H9 (cell line): ENCODE measurements around the gene CCNJL. TPM values are rescaled to one million over a fixed set of nuclear protein-coding genes. Genes with fewer than 3 reads are reported as not detected.

Source experiments
- DNase-seq: peaks from one replicate; pipeline ENCODE4 v3.0.0-alpha.2; 2017
- H2AFZ ChIP-seq: one replicate; pipeline ENCODE4 v1.6.1; 2013; ENCODE audit warnings: mild to moderate bottlenecking, low read length, control low read depth, moderate library complexity
- H2AK5ac ChIP-seq: 2 replicates; pipeline ENCODE4 v1.6.1; 2013; ENCODE audit warnings: low read length, control low read depth, mixed read lengths; ENCODE audit not compliant: insufficient read length
- H2BK120ac ChIP-seq: one replicate; pipeline ENCODE4 v1.6.1; 2013; ENCODE audit warnings: low read depth, mild to moderate bottlenecking, low read length, control low read depth, inconsistent platforms; ENCODE audit not compliant: poor library complexity, severe bottlenecking
- H2BK12ac ChIP-seq: 2 replicates; pipeline ENCODE4 v1.6.1; 2013; ENCODE audit warnings: low read length, control low read depth, mixed read lengths, low read depth; ENCODE audit not compliant: insufficient read length
- H2BK15ac ChIP-seq: 2 replicates; pipeline ENCODE4 v1.6.1; 2013; ENCODE audit warnings: low read depth, low read length, control low read depth
- H2BK20ac ChIP-seq: one replicate; pipeline ENCODE4 v1.6.1; 2013; ENCODE audit warnings: low read depth, mild to moderate bottlenecking, low read length, control low read depth, inconsistent platforms; ENCODE audit not compliant: poor library complexity, severe bottlenecking
- H2BK5ac ChIP-seq: 2 replicates; pipeline ENCODE4 v1.6.1; 2013; ENCODE audit warnings: low read length, control low read depth, mixed read lengths; ENCODE audit not compliant: insufficient read length
- H3K14ac ChIP-seq: 2 replicates; pipeline ENCODE4 v1.6.1; 2013; ENCODE audit warnings: low read length, control low read depth; ENCODE audit not compliant: insufficient read depth
- H3K18ac ChIP-seq: 2 replicates; pipeline ENCODE4 v1.6.1; 2013; ENCODE audit warnings: low read depth, mild to moderate bottlenecking, mixed read lengths, low read length, control low read depth; ENCODE audit not compliant: insufficient read length
- H3K23ac ChIP-seq: 2 replicates; pipeline ENCODE4 v1.6.1; 2013; ENCODE audit warnings: low read length, control low read depth, mixed read lengths, low read depth; ENCODE audit not compliant: insufficient read length
- H3K23me2 ChIP-seq: 2 replicates; pipeline ENCODE4 v1.6.1; 2013; ENCODE audit warnings: low read depth, mild to moderate bottlenecking, mixed read lengths, low read length, control low read depth; ENCODE audit not compliant: insufficient read length, poor library complexity, severe bottlenecking
- H3K27ac ChIP-seq: 2 replicates; pipeline ENCODE4 v1.5.1; 2013; ENCODE audit warnings: low read length, control low read depth, mixed read lengths, low read depth; ENCODE audit not compliant: insufficient read length
- H3K27me3 ChIP-seq: 2 replicates; pipeline ENCODE4 v1.6.1; 2013; ENCODE audit warnings: low read length, control low read depth, inconsistent platforms; ENCODE audit not compliant: insufficient read depth
- H3K4ac ChIP-seq: 2 replicates; pipeline ENCODE4 v1.6.1; 2013; ENCODE audit warnings: low read depth, mild to moderate bottlenecking, control low read depth, inconsistent platforms, low read length, moderate library complexity
- H3K4me1 ChIP-seq: 2 replicates; pipeline ENCODE4 v1.6.1; 2013; ENCODE audit warnings: low read length, control low read depth, inconsistent platforms; ENCODE audit not compliant: insufficient read depth
- H3K4me2 ChIP-seq: 2 replicates; pipeline ENCODE4 v1.6.1; 2013; ENCODE audit warnings: low read length, control low read depth, mixed read lengths; ENCODE audit not compliant: insufficient read length, insufficient read depth
- H3K56ac ChIP-seq: 2 replicates; pipeline ENCODE4 v1.6.1; 2013; ENCODE audit warnings: low read depth, mild to moderate bottlenecking, mixed read lengths, low read length, control low read depth; ENCODE audit not compliant: insufficient read length
- H3K79me1 ChIP-seq: 2 replicates; pipeline ENCODE4 v1.6.1; 2013; ENCODE audit warnings: low read depth, mild to moderate bottlenecking, moderate library complexity, low read length, control low read depth, inconsistent platforms; ENCODE audit not compliant: insufficient read depth, poor library complexity, severe bottlenecking
- H3K79me2 ChIP-seq: 2 replicates; pipeline ENCODE4 v1.6.1; 2013; ENCODE audit warnings: low read length, control low read depth, inconsistent platforms; ENCODE audit not compliant: insufficient read depth
- H3K9ac ChIP-seq: 2 replicates; pipeline ENCODE4 v1.6.1; 2013; ENCODE audit warnings: low read length, control low read depth, mixed read lengths; ENCODE audit not compliant: insufficient read length; ENCODE audit errors: extremely low read depth
- H3K9me3 ChIP-seq: one replicate; pipeline ENCODE4 v1.6.1; 2013; ENCODE audit warnings: low read depth, low read length, inconsistent platforms; ENCODE audit not compliant: control insufficient read depth
- H3T11ph ChIP-seq: one replicate; pipeline ENCODE4 v1.6.1; 2013; ENCODE audit warnings: mild to moderate bottlenecking, low read length, control low read depth, inconsistent platforms
- H4K20me1 ChIP-seq: one replicate; pipeline ENCODE4 v1.6.1; 2013; ENCODE audit not compliant: control insufficient read depth, insufficient read length, insufficient read depth
- H4K5ac ChIP-seq: 2 replicates; pipeline ENCODE4 v1.6.1; 2013; ENCODE audit warnings: low read depth, mild to moderate bottlenecking, mixed read lengths, low read length, control low read depth; ENCODE audit not compliant: insufficient read length
- H4K8ac ChIP-seq: replicated peaks from 2 replicates; pipeline ENCODE4 v1.6.1; 2013; ENCODE audit warnings: low read length, control low read depth, mixed read lengths, low read depth; ENCODE audit not compliant: insufficient read length
- H4K91ac ChIP-seq: 2 replicates; pipeline ENCODE4 v1.6.1; 2013; ENCODE audit warnings: low read depth, mild to moderate bottlenecking, moderate library complexity, mixed read lengths, low read length, control low read depth; ENCODE audit not compliant: insufficient read length
- H3K27ac Mint-ChIP-seq, 3 experiments: 2 replicates in 2 of 3; 3 replicates in 1 of 3; pipeline ENCODE4 v1.8.0; 2020 to 2021; ENCODE audit warnings: mixed read lengths in 3 of 3, mild to moderate bottlenecking in 1 of 3, moderate library complexity in 1 of 3
- H3K27me3 Mint-ChIP-seq: 2 replicates; pipeline ENCODE4 v1.8.0; 2021; ENCODE audit warnings: low read depth, mild to moderate bottlenecking, moderate library complexity, mixed read lengths
- H3K36me3 Mint-ChIP-seq, 3 experiments: 2 replicates in 2 of 3; 3 replicates in 1 of 3; pipeline ENCODE4 v1.8.0; 2020 to 2021; ENCODE audit warnings: low read depth in 3 of 3, mixed read lengths in 3 of 3; ENCODE audit not compliant: insufficient read depth in 1 of 3
- H3K4me1 Mint-ChIP-seq, 2 experiments: 2 replicates each; pipeline ENCODE4 v1.8.0; 2020; ENCODE audit warnings: mixed read lengths in 2 of 2
- H3K4me3 Mint-ChIP-seq, 2 experiments: 2 replicates in 1 of 2; 3 replicates in 1 of 2; pipeline ENCODE4 v1.8.0; 2020 to 2021; ENCODE audit warnings: mild to moderate bottlenecking in 2 of 2, mixed read lengths in 2 of 2, moderate library complexity in 1 of 2
- H3K9me3 Mint-ChIP-seq, 2 experiments: 2 replicates in 1 of 2; 3 replicates in 1 of 2; pipeline ENCODE4 v1.8.0; 2020; ENCODE audit warnings: mild to moderate bottlenecking in 2 of 2, mixed read lengths in 2 of 2, moderate library complexity in 1 of 2
- CTCF ChIP-seq: fragments of 200-600 bp; sonication (generic); conservative IDR thresholded peaks from 3 replicates; pipeline ENCODE4 v1.8.0; 2021; ENCODE audit warnings: antibody characterized with exemption, mild to moderate bottlenecking
- WGBS: extraction: QIAGEN DNeasy Blood & Tissue Kit; methylation state at CpG from one replicate; pipeline ENCODE4 v1.1.7; 2013; ENCODE audit warnings: missing lambda C conversion rate, low lambda C conversion rate, mixed read lengths; ENCODE audit not compliant: insufficient read length; ENCODE audit errors: extremely low coverage; 5-methylcytosine and 5-hydroxymethylcytosine counted together
- total RNA-seq: library from RNA; stranded (reverse); gene quantifications from 2 replicates; pipeline ENCODE4 v1.2.1, GENCODE V29; 2021

The CCNJL gene
- total RNA-seq, 1 experiment from 2014 or later, result 26.9 TPM

DNA sequence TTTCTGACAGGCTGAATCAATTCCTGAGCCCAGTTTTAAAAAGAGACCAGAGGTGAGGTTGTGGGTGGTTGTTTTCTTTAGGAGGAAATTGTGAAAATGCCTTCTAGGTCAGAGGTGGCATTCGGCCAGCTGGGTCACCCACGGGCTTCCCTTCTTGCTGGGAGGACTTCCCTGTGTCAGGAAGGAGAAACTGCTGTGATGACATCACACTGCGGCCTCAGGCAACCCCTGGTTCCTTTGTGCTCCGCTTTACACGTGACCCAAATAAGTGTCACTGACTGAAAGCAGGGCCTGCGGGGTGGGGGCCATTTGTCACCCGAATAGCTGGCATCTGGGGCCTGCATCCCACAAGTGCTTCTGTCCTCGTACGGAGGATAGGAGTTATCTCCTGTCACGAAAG lies 43.3 kb downstream of the CCNJL start:
- Histone ChIP-seq H3K27me3 (no peaks in the 10 kb centered on the region), H4K5ac (no peak overlapping the region), H2BK15ac (no peak overlapping the region), H4K20me1 (no peaks in the 10 kb centered on the region), H3K27ac (no peak overlapping the region), H3K79me1 (no peaks in the 10 kb centered on the region), H2BK20ac (no peak overlapping the region), H4K91ac (no peak overlapping the region), H3K23me2 (no peaks in the 10 kb centered on the region), H4K8ac (no peak overlapping the region), H3K79me2 (no peaks in the 10 kb centered on the region; the same call in 1 of the 2 replicates), H3T11ph (no peak overlapping the region), H3K4me2 (no peak overlapping the region), H3K14ac (no peak overlapping the region), H3K23ac (no peak overlapping the region), H3K4me1 (peaks cover 14% of the 10 kb centered on the region; the same call in 1 of the 2 replicates), H3K56ac (no peak overlapping the region), H2BK12ac (no peak overlapping the region), H3K4ac (no peak overlapping the region), H2BK120ac (no peak overlapping the region), H3K9ac (no peak overlapping the region), H3K9me3 (no peaks in the 10 kb centered on the region), H2AK5ac (no peak overlapping the region), H2BK5ac (no peak overlapping the region), H3K18ac (no peak overlapping the region), H2AFZ (no peak overlapping the region)
- Mint-ChIP-seq H3K4me1 (peaks cover 53 to 62% of the 10 kb centered on the region in 2 experiments), H3K9me3 (no peaks in the 10 kb centered on the region), H3K36me3 (peaks cover 3 to 39% (median 3%) of the 10 kb centered on the region in 3 experiments; a peak in 5 of 7 replicates), H3K27me3 (no peaks in the 10 kb centered on the region; the same call in 1 of the 2 replicates), H3K27ac (no peak overlapping the region), H3K4me3 (no peak overlapping the region)
- no CpG with 5 or more reads among the region's 10 CpGs for WGBS
- no peak for TF ChIP-seq CTCF
- no peak for DNase-seq
